GM19438 (cell line): ENCODE measurements around the gene PIGU.

Experiments
- ATAC-seq: cut with Tn5 transposase; IDR thresholded peaks from one replicate; pipeline ENCODE4 v1.9.1; 2021; ENCODE audit warnings: low read depth; ENCODE audit not compliant: unreplicated experiment

Gene PIGU

GRCh38 chr20:34561661-34562060, 115.2 kb downstream of the PIGU start:
- no peak for ATAC-seq

GRCh38 chr20:34560614-34561013, 116.3 kb downstream of the PIGU start:
- no peak for ATAC-seq

- ATAC-seq = no peak
These were observed 116.8 kb downstream of the PIGU start for GRCh38 chr20:34560141-34560523.

- ATAC-seq = no peak
These were observed 117.4 kb downstream of the PIGU start for GRCh38 chr20:34559311-34560140.

- no peak for ATAC-seq
These were observed 118.3 kb downstream of the PIGU start, which contains the start of gene MAP1LC3A for GRCh38 chr20:34558320-34559218. MAP1LC3A (plus strand) TSS chr20:34558718; CDS start chr20:34558869, 151 bp downstream.

GRCh38 chr20:34557936-34558319, 119.0 kb downstream of the PIGU start:
- no peak for ATAC-seq

- ATAC-seq = no peak
These were observed 123.5 kb downstream of the PIGU start for GRCh38 chr20:34553366-34553867.

- ATAC-seq = no peak
These were observed 124.3 kb downstream of the PIGU start for GRCh38 chr20:34552569-34552968.

GRCh38 chr20:34549929-34550305, 127.0 kb downstream of the PIGU start:
- no peak for ATAC-seq

GRCh38 chr20:34549291-34549928, 127.5 kb downstream of the PIGU start:
- ATAC-seq = no peak

GRCh38 chr20:34547844-34548613, 128.9 kb downstream of the PIGU start:
- no peak for ATAC-seq

- ATAC-seq = no peak
These were observed 130.1 kb downstream of the PIGU start for GRCh38 chr20:34546751-34547181.

GRCh38 chr20:34544109-34544796, 132.6 kb downstream of the PIGU start:
- ATAC-seq = no peak

- ATAC-seq = no peak
These were observed 133.3 kb downstream of the PIGU start for GRCh38 chr20:34543463-34544056.

- ATAC-seq = no peak
These were observed 134.5 kb downstream of the PIGU start for GRCh38 chr20:34542439-34542838.

- ATAC-seq = no peak
These were observed 135.0 kb downstream of the PIGU start for GRCh38 chr20:34541917-34542316.

- ATAC-seq = no peak
These were observed 135.5 kb downstream of the PIGU start for GRCh38 chr20:34541264-34541901.

GRCh38 chr20:34540596-34541263, 136.2 kb downstream of the PIGU start:
- no peak for ATAC-seq
